GM12874 (cell line): ENCODE data around the gene PTPRR.

Source experiments
- CTCF ChIP-seq: IDR thresholded peaks from 2 replicates; pipeline ENCODE4 v1.5.1; 2011; ENCODE audit warnings: low read depth, mild to moderate bottlenecking, control low read depth, low read length, moderate library complexity; ENCODE audit not compliant: insufficient read depth

PTPRR gene

GRCh38 chr12:70598467-70599193 lies 321.9 kb downstream of the PTPRR start:
- TF ChIP-seq CTCF = no peak

GRCh38 chr12:70592664-70593063 lies 327.9 kb downstream of the PTPRR start:
- TF ChIP-seq CTCF = no peak

GRCh38 chr12:70590549-70591226 lies 329.9 kb downstream of the PTPRR start:
- no peak for TF ChIP-seq CTCF

- TF ChIP-seq CTCF = peak; percentile 83
These were observed 330.5 kb downstream of the PTPRR start for GRCh38 chr12:70590051-70590450.
